ENCODE data around the gene WIPF3.
"Not testable (repeated sequence)": the region's sequence is repeated elsewhere in the genome, so short reads cannot be mapped to it uniquely, and the experiment has no call there.

WIPF3 gene

DNA sequence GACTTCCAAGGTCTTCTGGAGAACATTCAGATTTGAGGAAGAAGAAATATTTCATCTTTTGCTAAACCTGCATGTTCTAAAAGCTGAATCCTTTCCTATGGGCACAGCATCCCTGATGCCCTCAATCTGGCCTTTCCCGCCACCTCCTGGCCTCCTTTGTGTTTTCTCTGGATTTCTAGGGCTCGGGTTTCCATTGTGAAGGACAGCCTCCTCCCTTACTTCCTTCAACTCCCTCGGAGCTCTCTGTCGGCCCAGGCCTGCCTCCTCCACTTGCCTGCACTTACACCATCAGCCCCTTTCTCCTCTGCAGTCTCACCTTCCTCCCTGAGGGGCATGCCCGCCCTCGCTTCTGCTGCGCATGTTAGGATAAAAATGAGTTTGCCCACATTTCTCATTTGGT lies 75.4 kb downstream of the WIPF3 start:
- no peaks in the 10 kb centered on the region for H3K36me3 ChIP-seq (ENCODE audit: control insufficient read depth in 2 of 2, insufficient read depth in 2 of 2, low read length in 2 of 2)
- H3K4me3 ChIP-seq (ENCODE audit: low read length in 2 of 2) = no peak overlapping the region
- H3K9me3 ChIP-seq (ENCODE audit: control insufficient read depth in 2 of 2, low read length in 2 of 2) = no peaks in the 10 kb centered on the region
- H3K27ac ChIP-seq (ENCODE audit: low read length) = no peak overlapping the region
- H3K4me1 ChIP-seq (ENCODE audit: control insufficient read depth, insufficient read depth, low read length) = peaks cover 4% of the 10 kb centered on the region
- H3K9ac ChIP-seq (ENCODE audit: low read length in 2 of 2) = no peak overlapping the region
- H3K27me3 ChIP-seq (ENCODE audit: control insufficient read depth in 1 of 2, insufficient read depth in 2 of 2, low read length in 2 of 2) = peaks cover 2 to 8% of the 10 kb centered on the region in 2 donors

DNA sequence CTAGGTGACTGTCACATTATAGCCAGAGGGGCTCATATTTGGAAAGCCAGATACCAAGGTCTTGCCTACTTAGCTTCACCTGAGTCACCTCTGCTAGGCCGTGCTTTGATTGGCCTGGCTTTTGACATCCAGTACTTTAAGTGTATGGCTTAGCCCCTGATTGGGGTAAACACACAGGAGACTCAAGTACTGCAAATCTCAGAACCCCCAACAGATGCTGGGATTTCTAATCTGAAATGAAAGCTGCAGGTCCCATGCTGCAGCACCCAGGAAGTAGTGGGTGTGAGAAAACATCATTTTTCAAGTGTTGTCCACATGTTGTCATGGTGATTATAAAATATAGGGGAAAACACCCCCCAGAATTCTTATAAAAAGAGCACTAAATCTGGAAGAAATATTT lies 76.2 kb downstream of the WIPF3 start:
- H3K9me3 ChIP-seq (ENCODE audit: control insufficient read depth in 2 of 2, low read length in 2 of 2) = no peaks in the 10 kb centered on the region
- no peak overlapping the region for H3K27ac ChIP-seq (ENCODE audit: low read length)
- no peaks in the 10 kb centered on the region for H3K36me3 ChIP-seq (ENCODE audit: control insufficient read depth in 2 of 2, insufficient read depth in 2 of 2, low read length in 2 of 2)
- H3K4me1 ChIP-seq (ENCODE audit: control insufficient read depth, insufficient read depth, low read length) = peaks cover 4% of the 10 kb centered on the region
- H3K27me3 ChIP-seq (ENCODE audit: control insufficient read depth in 1 of 2, insufficient read depth in 2 of 2, low read length in 2 of 2) = peaks cover 2 to 8% of the 10 kb centered on the region in 2 donors
- no peak overlapping the region for H3K4me3 ChIP-seq (ENCODE audit: low read length in 2 of 2)
- no peak overlapping the region for H3K9ac ChIP-seq (ENCODE audit: low read length in 2 of 2)

DNA sequence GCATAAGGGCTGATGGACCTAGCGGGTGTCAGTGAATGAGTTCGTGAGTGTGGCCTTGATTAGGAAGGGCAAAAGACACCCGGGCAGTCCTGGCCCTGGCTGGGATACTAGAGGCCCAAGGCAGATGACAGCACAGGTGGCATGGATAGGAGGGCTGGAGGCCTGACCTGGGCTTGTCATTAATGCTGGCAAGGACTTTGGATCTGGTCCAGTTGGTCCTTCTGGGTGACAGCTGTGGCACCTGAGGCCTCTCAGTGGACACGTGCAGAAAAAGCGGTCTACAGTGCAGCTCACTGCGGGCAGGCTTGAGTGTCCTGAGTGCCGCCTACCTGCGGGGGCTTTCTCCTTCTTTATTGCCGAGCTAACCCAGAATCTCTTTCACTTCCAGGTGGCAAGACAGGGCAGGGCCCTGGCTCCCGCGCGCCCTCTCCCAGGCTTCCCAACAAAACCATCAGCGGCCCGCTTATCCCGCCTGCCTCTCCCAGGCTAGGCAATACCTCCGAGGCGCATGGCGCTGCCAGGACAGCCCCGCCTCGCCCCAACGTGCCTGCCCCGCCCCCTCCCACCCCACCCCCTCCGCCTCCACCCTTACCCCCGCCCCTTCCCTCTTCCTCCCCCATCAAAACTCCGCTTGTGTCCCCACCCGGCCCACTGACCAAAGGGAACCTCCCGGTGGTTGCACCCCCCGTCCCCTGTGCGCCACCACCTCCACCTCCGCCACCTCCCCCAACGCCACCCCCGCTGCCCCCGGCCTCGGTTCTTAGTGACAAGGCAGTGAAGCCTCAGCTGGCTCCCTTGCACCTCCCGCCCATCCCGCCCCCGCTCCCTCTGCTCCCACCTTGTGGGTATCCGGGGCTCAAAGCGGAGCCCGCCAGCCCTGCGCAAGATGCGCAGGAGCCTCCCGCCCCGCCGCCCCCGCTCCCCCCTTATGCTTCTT lies 77.4 kb downstream of the WIPF3 start:
- H3K36me3 ChIP-seq (ENCODE audit: control insufficient read depth in 2 of 2, insufficient read depth in 2 of 2, low read length in 2 of 2) = no peaks in the 10 kb centered on the region
- H3K9me3 ChIP-seq (ENCODE audit: control insufficient read depth in 2 of 2, low read length in 2 of 2) = no peaks in the 10 kb centered on the region
- H3K9ac ChIP-seq (ENCODE audit: low read length in 2 of 2) = no peak overlapping the region
- H3K27me3 ChIP-seq (ENCODE audit: control insufficient read depth in 1 of 2, insufficient read depth in 2 of 2, low read length in 2 of 2) = peaks cover 2 to 8% of the 10 kb centered on the region in 2 donors
- peak overlapping the region in 1 of 2 donors; percentile 29 for H3K4me3 ChIP-seq (ENCODE audit: low read length in 2 of 2)
- no peak overlapping the region for H3K27ac ChIP-seq (ENCODE audit: low read length)
- H3K4me1 ChIP-seq (ENCODE audit: control insufficient read depth, insufficient read depth, low read length) = peaks cover 7% of the 10 kb centered on the region

DNA sequence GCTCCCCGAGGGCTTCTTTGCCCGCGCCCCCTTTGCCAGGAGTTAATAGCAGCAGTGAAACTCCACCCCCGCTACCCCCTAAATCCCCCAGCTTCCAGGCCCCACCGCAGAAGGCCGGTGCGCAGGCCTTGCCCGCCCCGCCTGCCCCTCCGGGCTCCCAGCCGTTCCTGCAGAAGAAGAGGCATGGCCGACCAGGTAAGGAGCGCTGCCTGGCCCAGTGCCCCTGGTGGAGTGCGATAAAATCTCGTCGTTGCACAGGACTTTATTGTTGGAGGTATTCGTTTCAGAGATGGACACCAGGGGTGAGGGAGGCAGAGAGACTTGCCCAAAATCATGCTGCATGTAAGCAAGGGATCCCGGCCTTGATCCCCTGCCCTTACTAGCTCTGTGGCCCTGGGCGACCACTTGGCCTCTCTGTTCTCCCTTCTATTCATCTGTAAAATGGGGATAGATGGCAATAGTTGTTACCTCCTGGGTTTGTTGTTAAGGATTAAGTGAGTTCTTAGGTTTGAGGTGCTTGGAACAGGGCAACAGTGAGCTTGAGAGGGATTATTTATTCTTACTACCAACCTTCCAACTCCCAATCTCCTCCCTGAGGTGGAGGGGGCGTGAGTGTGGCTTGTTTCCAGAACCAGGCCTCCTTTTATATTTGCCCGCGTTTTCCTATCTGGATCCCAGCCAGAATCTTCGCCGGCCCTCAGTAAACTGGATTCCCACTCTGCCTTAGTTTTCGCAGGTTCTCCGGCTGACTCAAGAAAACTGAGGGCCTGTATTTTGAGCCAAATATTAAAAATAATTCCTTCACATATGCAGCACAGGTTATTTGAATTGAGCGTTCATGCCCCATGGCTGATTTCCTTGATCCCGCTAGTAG lies 78.3 kb downstream of the WIPF3 start:
- peak overlapping the region in 1 of 2 donors; percentile 35 for H3K4me3 ChIP-seq (ENCODE audit: low read length in 2 of 2)

DNA sequence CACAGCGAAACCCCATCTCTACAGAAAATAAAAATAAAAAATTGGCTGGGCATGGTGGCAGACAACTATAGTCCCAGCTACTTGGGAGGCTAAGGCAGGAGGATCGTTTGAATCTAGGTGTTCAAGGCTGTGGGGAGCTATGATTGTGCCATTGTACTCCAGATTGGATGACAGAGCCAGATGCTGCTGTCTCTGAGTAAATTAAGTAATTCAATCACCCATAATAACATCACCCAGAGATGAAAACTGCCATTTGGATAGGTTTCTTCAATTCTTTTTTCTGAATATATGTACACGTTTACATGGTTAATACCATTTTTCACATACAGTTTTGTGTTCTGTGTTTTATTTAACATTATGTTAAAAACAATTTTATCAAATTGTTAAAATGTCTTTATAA lies 79.3 kb downstream of the WIPF3 start:
- Histone ChIP-seq H3K27ac (ENCODE audit: low read length) (no peak overlapping the region), H3K36me3 (ENCODE audit: control insufficient read depth in 2 of 2, insufficient read depth in 2 of 2, low read length in 2 of 2) (no peaks in the 10 kb centered on the region), H3K4me1 (ENCODE audit: control insufficient read depth, insufficient read depth, low read length) (peaks cover 11% of the 10 kb centered on the region), H3K27me3 (ENCODE audit: control insufficient read depth in 1 of 2, insufficient read depth in 2 of 2, low read length in 2 of 2) (peaks cover 2 to 8% of the 10 kb centered on the region in 2 donors), H3K4me3 (ENCODE audit: low read length in 2 of 2) (no peak overlapping the region), H3K9me3 (ENCODE audit: control insufficient read depth in 2 of 2, low read length in 2 of 2) (no peaks in the 10 kb centered on the region), H3K9ac (ENCODE audit: low read length in 2 of 2) (no peak overlapping the region)

More for the DNA sequence above, 78.3 kb downstream of the WIPF3 start:
- peaks cover 2 to 8% of the 10 kb centered on the region in 2 donors for H3K27me3 ChIP-seq (ENCODE audit: control insufficient read depth in 1 of 2, insufficient read depth in 2 of 2, low read length in 2 of 2)
- H3K36me3 ChIP-seq (ENCODE audit: control insufficient read depth in 2 of 2, insufficient read depth in 2 of 2, low read length in 2 of 2) = no peaks in the 10 kb centered on the region
- H3K27ac ChIP-seq (ENCODE audit: low read length) = no peak overlapping the region
- peaks cover 11% of the 10 kb centered on the region for H3K4me1 ChIP-seq (ENCODE audit: control insufficient read depth, insufficient read depth, low read length)
- no peak overlapping the region for H3K9ac ChIP-seq (ENCODE audit: low read length in 2 of 2)
- no peaks in the 10 kb centered on the region for H3K9me3 ChIP-seq (ENCODE audit: control insufficient read depth in 2 of 2, low read length in 2 of 2)

DNA sequence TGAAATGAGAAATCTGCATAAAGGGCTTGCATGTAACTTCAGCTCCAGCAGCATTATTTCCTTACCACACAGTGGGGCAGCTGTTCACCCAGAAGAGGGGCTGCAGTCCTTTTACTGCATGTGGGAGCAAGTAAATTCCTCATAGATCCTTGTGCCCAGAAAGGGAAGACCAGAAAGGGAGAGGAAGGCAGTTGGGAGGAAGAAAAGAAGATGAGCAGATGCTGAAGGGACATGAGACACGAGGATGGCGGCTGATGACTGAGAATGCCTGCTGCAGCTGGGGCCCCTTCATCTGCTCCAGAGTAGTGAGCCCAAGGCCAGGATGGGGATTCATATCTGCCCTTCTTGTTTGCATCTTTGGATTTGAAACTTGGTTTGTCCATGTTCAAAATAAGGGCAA lies 80.5 kb downstream of the WIPF3 start:
- Histone ChIP-seq H3K4me3 (ENCODE audit: low read length in 2 of 2) (no peak overlapping the region), H3K9ac (ENCODE audit: low read length in 2 of 2) (no peak overlapping the region), H3K36me3 (ENCODE audit: control insufficient read depth in 2 of 2, insufficient read depth in 2 of 2, low read length in 2 of 2) (no peaks in the 10 kb centered on the region), H3K4me1 (ENCODE audit: control insufficient read depth, insufficient read depth, low read length) (peaks cover 11% of the 10 kb centered on the region), H3K27me3 (ENCODE audit: control insufficient read depth in 1 of 2, insufficient read depth in 2 of 2, low read length in 2 of 2) (peaks cover 2 to 8% of the 10 kb centered on the region in 2 donors), H3K9me3 (ENCODE audit: control insufficient read depth in 2 of 2, low read length in 2 of 2) (no peaks in the 10 kb centered on the region), H3K27ac (ENCODE audit: low read length) (no peak overlapping the region)

DNA sequence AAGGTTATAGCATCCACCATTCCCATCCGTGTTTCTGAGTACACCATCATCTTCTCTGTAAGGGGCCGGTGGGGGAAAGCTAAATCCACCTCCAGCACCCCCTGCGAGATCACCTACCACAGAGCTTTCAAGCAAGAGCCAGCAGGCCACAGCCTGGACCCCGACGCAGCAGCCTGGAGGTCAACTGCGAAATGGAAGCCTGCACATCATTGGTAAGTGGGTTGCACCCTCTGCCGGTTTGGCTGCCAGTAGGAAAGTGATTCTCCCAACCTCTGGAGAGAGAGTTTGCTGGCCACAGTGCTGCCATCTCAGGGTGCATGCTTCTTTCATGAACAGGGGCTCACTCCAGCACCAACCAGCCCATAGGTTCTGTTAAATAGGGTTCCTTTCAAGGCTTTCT lies 81.7 kb downstream of the WIPF3 start:
- no peaks in the 10 kb centered on the region for H3K36me3 ChIP-seq (ENCODE audit: control insufficient read depth in 2 of 2, insufficient read depth in 2 of 2, low read length in 2 of 2)
- H3K27me3 ChIP-seq (ENCODE audit: control insufficient read depth in 1 of 2, insufficient read depth in 2 of 2, low read length in 2 of 2) = peaks cover 2 to 6% of the 10 kb centered on the region in 2 donors
- no peak overlapping the region for H3K9ac ChIP-seq (ENCODE audit: low read length in 2 of 2)
- H3K27ac ChIP-seq (ENCODE audit: low read length) = no peak overlapping the region
- peaks cover 11% of the 10 kb centered on the region for H3K4me1 ChIP-seq (ENCODE audit: control insufficient read depth, insufficient read depth, low read length)
- H3K4me3 ChIP-seq (ENCODE audit: low read length in 2 of 2) = no peak overlapping the region
- H3K9me3 ChIP-seq (ENCODE audit: control insufficient read depth in 2 of 2, low read length in 2 of 2) = no peaks in the 10 kb centered on the region

DNA sequence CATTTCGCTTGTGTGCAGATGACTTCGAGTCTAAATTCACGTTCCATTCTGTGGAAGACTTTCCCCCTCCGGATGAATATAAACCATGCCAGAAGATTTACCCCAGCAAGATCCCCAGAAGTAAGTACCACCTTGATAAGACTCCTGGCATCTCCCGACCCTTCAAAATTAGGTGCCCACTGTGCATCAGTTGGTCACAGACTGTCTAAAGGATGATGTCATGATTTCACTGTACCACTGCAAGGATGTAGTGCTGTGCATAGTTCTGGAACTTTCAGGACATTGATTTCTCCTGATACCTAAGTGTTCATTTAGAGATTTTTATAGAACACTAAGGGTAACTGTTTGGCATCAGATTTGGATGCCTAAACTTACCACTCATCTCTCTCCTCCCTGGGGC lies 83.0 kb downstream of the WIPF3 start:
- Histone ChIP-seq H3K4me1 (ENCODE audit: control insufficient read depth, insufficient read depth, low read length) (peaks cover 12% of the 10 kb centered on the region), H3K36me3 (ENCODE audit: control insufficient read depth in 2 of 2, insufficient read depth in 2 of 2, low read length in 2 of 2) (no peaks in the 10 kb centered on the region), H3K9me3 (ENCODE audit: control insufficient read depth in 2 of 2, low read length in 2 of 2) (no peaks in the 10 kb centered on the region), H3K4me3 (ENCODE audit: low read length in 2 of 2) (no peak overlapping the region), H3K27ac (ENCODE audit: low read length) (no peak overlapping the region), H3K9ac (ENCODE audit: low read length in 2 of 2) (no peak overlapping the region), H3K27me3 (ENCODE audit: control insufficient read depth in 1 of 2, insufficient read depth in 2 of 2, low read length in 2 of 2) (no peaks in the 10 kb centered on the region)

DNA sequence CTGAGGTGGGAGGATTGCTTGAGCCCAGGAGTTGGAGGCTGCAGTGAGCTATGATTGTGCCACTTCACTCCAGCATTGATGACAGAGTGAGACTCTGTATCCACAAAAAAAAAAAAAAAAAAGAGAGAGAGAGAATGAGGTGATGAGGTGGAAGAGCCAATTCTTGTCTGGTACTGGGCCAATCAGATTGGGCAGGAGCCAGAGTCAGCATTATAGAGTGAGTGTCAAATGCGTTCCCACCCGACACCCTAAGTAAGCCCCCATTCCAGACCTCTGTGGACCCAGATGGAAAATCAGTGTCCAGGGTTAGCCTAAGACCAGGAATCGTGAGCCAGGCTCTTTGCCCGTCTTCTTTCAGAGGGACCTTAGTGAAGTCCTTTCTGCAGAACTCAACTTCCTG lies 83.9 kb downstream of the WIPF3 start:
- Histone ChIP-seq H3K27me3 (ENCODE audit: control insufficient read depth in 1 of 2, insufficient read depth in 2 of 2, low read length in 2 of 2) (no peaks in the 10 kb centered on the region), H3K4me3 (ENCODE audit: low read length in 2 of 2) (no peak overlapping the region), H3K9me3 (ENCODE audit: control insufficient read depth in 2 of 2, low read length in 2 of 2) (no peaks in the 10 kb centered on the region), H3K27ac (ENCODE audit: low read length) (no peak overlapping the region), H3K36me3 (ENCODE audit: control insufficient read depth in 2 of 2, insufficient read depth in 2 of 2, low read length in 2 of 2) (no peaks in the 10 kb centered on the region), H3K9ac (ENCODE audit: low read length in 2 of 2) (no peak overlapping the region), H3K4me1 (ENCODE audit: control insufficient read depth, insufficient read depth, low read length) (peaks cover 17% of the 10 kb centered on the region)

DNA sequence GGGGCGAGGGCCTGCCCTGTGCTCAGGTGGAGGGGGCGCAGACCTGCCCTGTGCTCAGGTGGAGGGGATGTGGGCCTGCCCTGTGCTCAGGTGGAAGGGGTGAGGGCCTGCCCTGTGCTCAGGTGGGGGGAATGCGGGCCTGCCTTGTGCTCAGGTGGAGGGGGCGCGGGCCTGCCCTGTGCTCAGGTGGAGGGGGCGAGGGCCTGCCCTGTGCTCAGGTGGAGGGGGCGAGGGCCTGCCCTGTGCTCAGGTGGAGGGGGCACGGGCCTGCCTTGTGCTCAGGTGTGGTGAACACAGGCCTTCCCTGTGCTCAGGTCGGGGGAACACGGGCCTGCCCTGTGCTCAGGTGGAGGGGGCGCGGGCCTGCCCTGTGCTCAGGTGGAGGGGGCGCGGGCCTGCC lies 84.5 kb downstream of the WIPF3 start:
- not testable (repeated sequence) for H3K9me3 ChIP-seq (ENCODE audit: control insufficient read depth in 2 of 2, low read length in 2 of 2); H3K9ac ChIP-seq (ENCODE audit: low read length in 2 of 2); H3K36me3 ChIP-seq (ENCODE audit: control insufficient read depth in 2 of 2, insufficient read depth in 2 of 2, low read length in 2 of 2); H3K27ac ChIP-seq (ENCODE audit: low read length); H3K4me3 ChIP-seq (ENCODE audit: low read length in 2 of 2); H3K27me3 ChIP-seq (ENCODE audit: control insufficient read depth in 1 of 2, insufficient read depth in 2 of 2, low read length in 2 of 2)
- H3K4me1 ChIP-seq (ENCODE audit: control insufficient read depth, insufficient read depth, low read length) = peaks cover 17% of the 10 kb centered on the region
